Tibial artery (tissue), 4 donors: Measurements from ENCODE around the gene S1PR4.

Source experiments
- DNase-seq, 2 donors: peaks; one replicate each; pipeline ENCODE4 v3.0.0-alpha.2; 2019
- H3K27ac ChIP-seq, 2 donors: fragments of 200-600 bp; sonication (generic) in 1 of 2; 1 replicate in 1 of 2; 2 replicates in 1 of 2; pipeline ENCODE4 v1.5.1; 2018 to 2019; ENCODE audit warnings: mild to moderate bottlenecking in 1 of 2
- H3K27me3 ChIP-seq, 2 donors: fragments of 200-600 bp; sonication (generic) in 1 of 2; one replicate each; pipeline versions ENCODE4 v1.5.1 to v1.6.0; 2016 to 2019
- H3K36me3 ChIP-seq, 3 donors: fragments of 200-600 bp; sonication (generic) in 2 of 3; one replicate each; pipeline ENCODE4 v1.5.1; 2016 to 2019; ENCODE audit warnings: mild to moderate bottlenecking in 2 of 3
- H3K4me1 ChIP-seq, 4 donors: fragments of 200-600 bp; sonication (generic) in 2 of 4; 1 replicate in 3 of 4; 2 replicates in 1 of 4; pipeline ENCODE4 v1.5.1; 2016 to 2019
- H3K4me3 ChIP-seq, 2 donors: fragments of 200-600 bp; sonication (generic) in 1 of 2; 1 replicate in 1 of 2; 2 replicates in 1 of 2; pipeline ENCODE4 v1.5.1; 2018 to 2019; ENCODE audit warnings: mild to moderate bottlenecking in 2 of 2
- H3K9me3 ChIP-seq, 3 donors: fragments of 200-600 bp; sonication (generic) in 1 of 3; one replicate each; pipeline ENCODE4 v1.5.1; 2016 to 2019
- CTCF ChIP-seq, 2 experiments: fragments of 200-600 bp in 1 of 2; fragments of 450-650 bp in 1 of 2; IDR thresholded peaks; one replicate each; pipeline ENCODE4 v1.5.1; 2017 to 2019; ENCODE audit warnings: antibody characterized with exemption in 2 of 2, mild to moderate bottlenecking in 1 of 2, moderate library complexity in 1 of 2
- intact Hi-C: fragments of 100-400 bp; cut with DNase I; formaldehyde crosslinking; loops from one replicate; pipeline ENCODE4 v1.15.0; 2023; ENCODE audit warnings: low total_unique reads

Gene S1PR4

GRCh38 chr19:3192228-3192635, 13.7 kb downstream of the S1PR4 start:
- H3K4me1 ChIP-seq = peaks cover 0 to 22% (median 9%) of the 10 kb centered on the region in 4 donors
- no peak for TF ChIP-seq CTCF (IDR thresholded peaks at IDR 0.05)
- DNase-seq = no peak
- no peaks in the 10 kb centered on the region for H3K9me3 ChIP-seq
- H3K27ac ChIP-seq = no peak overlapping the region
- intact Hi-C loops = no loop called here
- no peaks in the 10 kb centered on the region for H3K27me3 ChIP-seq
- H3K36me3 ChIP-seq = peaks cover 0 to 66% (median 35%) of the 10 kb centered on the region in 3 donors
- no peak overlapping the region for H3K4me3 ChIP-seq

- Histone ChIP-seq H3K36me3 (peaks cover 0 to 71% (median 35%) of the 10 kb centered on the region in 3 donors), H3K4me1 (peaks cover 0 to 17% (median 5%) of the 10 kb centered on the region in 4 donors), H3K9me3 (no peaks in the 10 kb centered on the region), H3K27me3 (no peaks in the 10 kb centered on the region), H3K4me3 (no peak overlapping the region), H3K27ac (no peak overlapping the region)
- TF ChIP-seq CTCF (IDR thresholded peaks at IDR 0.05) = no peak
- DNase-seq = no peak
- intact Hi-C loops = no loop called here
Observed at GRCh38 chr19:3192684-3193083, 14.1 kb downstream of the S1PR4 start.

GRCh38 chr19:3193256-3194105, 14.9 kb downstream of the S1PR4 start:
- no peak for TF ChIP-seq CTCF (IDR thresholded peaks at IDR 0.05)
- peaks cover 0 to 73% (median 35%) of the 10 kb centered on the region in 3 donors for H3K36me3 ChIP-seq
- no peaks in the 10 kb centered on the region for H3K9me3 ChIP-seq
- no peak overlapping the region for H3K27ac ChIP-seq
- H3K4me3 ChIP-seq = no peak overlapping the region
- intact Hi-C loops = no loop called here
- H3K27me3 ChIP-seq = no peaks in the 10 kb centered on the region
- DNase-seq = no peak
- peaks cover 0 to 9% (median 0%) of the 10 kb centered on the region in 4 donors for H3K4me1 ChIP-seq

- Histone ChIP-seq H3K4me1 (peaks cover 0 to 6% (median 0%) of the 10 kb centered on the region in 4 donors), H3K9me3 (no peaks in the 10 kb centered on the region), H3K27ac (no peak overlapping the region), H3K27me3 (no peaks in the 10 kb centered on the region), H3K4me3 (no peak overlapping the region), H3K36me3 (peaks cover 0 to 73% (median 34%) of the 10 kb centered on the region in 3 donors)
- intact Hi-C loops = no loop called here
- DNase-seq = no peak
- no peak for TF ChIP-seq CTCF (IDR thresholded peaks at IDR 0.05)
Observed at GRCh38 chr19:3194106-3195087, 15.8 kb downstream of the S1PR4 start.

GRCh38 chr19:3196064-3196932, 17.7 kb downstream of the S1PR4 start:
- Histone ChIP-seq H3K4me1 (no peaks in the 10 kb centered on the region), H3K27ac (no peak overlapping the region), H3K9me3 (no peaks in the 10 kb centered on the region), H3K27me3 (no peaks in the 10 kb centered on the region), H3K36me3 (peaks cover 0 to 75% (median 37%) of the 10 kb centered on the region in 3 donors), H3K4me3 (no peak overlapping the region)
- TF ChIP-seq CTCF (IDR thresholded peaks at IDR 0.05) = no peak
- intact Hi-C loops = no loop called here
- DNase-seq = no peak
